Ovary (tissue), 9 donors: Measurements from ENCODE around the gene GPR17. TPM values are rescaled to one million over a fixed set of nuclear protein-coding genes. Genes with fewer than 3 reads are reported as not detected.

Experiments
- DNase-seq, 5 donors: peaks; one replicate each; pipeline ENCODE4 v3.0.0-alpha.2; 2019 to 2020
- H3K27ac ChIP-seq, 2 donors: fragments of 200-600 bp; one replicate each; pipeline versions ENCODE4 v1.5.1 to v1.8.0; 2019 to 2022
- H3K27me3 ChIP-seq: fragments of 200-600 bp; one replicate; pipeline ENCODE4 v1.8.0; 2022
- H3K36me3 ChIP-seq: fragments of 200-600 bp; sonication (generic); one replicate; pipeline ENCODE4 v1.5.1; 2019
- H3K4me1 ChIP-seq: one replicate; pipeline ENCODE4 v1.8.1; 2013; ENCODE audit warnings: mild to moderate bottlenecking, moderate library complexity; ENCODE audit not compliant: insufficient read depth
- H3K4me3 ChIP-seq: fragments of 200-600 bp; sonication (generic); one replicate; pipeline ENCODE4 v1.5.1; 2017
- H3K9me3 ChIP-seq, 2 donors: fragments of 200-600 bp in 1 of 2; sonication (generic) in 1 of 2; one replicate each; pipeline versions ENCODE4 v1.5.1 to v1.8.1; 2013 to 2019; ENCODE audit warnings: mild to moderate bottlenecking in 1 of 2, moderate library complexity in 1 of 2
- CTCF ChIP-seq, 3 donors: fragments of 450-650 bp in 2 of 3; fragments of 200-600 bp in 1 of 3; IDR thresholded peaks; one replicate each; pipeline versions ENCODE4 v1.5.1 to v1.8.0; 2016 to 2022; ENCODE audit warnings: antibody characterized with exemption in 3 of 3, mild to moderate bottlenecking in 1 of 3
- EP300 ChIP-seq: sonication (generic); formaldehyde crosslinking; IDR thresholded peaks from one replicate; pipeline ENCODE4 v1.6.1; 2017; ENCODE audit warnings: antibody characterized with exemption
- POLR2A ChIP-seq: fragments of 450-650 bp; IDR thresholded peaks from one replicate; pipeline ENCODE4 v1.6.1; 2017; ENCODE audit warnings: antibody characterized with exemption, mild to moderate bottlenecking, moderate library complexity
- WGBS, 3 donors: extraction: QIAGEN DNeasy Blood & Tissue Kit in 1 of 3; methylation state at CpG; one replicate each; pipeline versions ENCODE4 v1.1.5 to v1.1.7; 2013 to 2017; 5-methylcytosine and 5-hydroxymethylcytosine counted together
- intact Hi-C, 4 donors: fragments of 100-400 bp; cut with DNase I; formaldehyde crosslinking; loops; one replicate each; pipeline versions ENCODE4 v1.11.0 to v1.15.1; 2022 to 2023
- polyA plus RNA-seq, 2 donors: library from polyadenylated mRNA; stranded (reverse); fragments of 200-250 nt in 1 of 2; fragments of 350-450 nt in 1 of 2; fragmentation: Illumina TruSeq in 1 of 2; extraction: RNeasy Lipid Tissue Mini Kit (QIAGEN cat#74804) in 1 of 2; gene quantifications; one replicate each; pipeline ENCODE4 v1.2.3, GENCODE V29; 2013 to 2014
- total RNA-seq, 7 donors: library from RNA; depleted of rRNA in 2 of 7; stranded (reverse); fragments of >200 nt in 2 of 7; fragmentation: NEBNext Ultra II Directional in 3 of 7; extraction: Animal tissue kit (Norgen Biotek cat#: 25700) in 3 of 7; gene quantifications; one replicate each; pipeline versions ENCODE4 v1.1.0 to v1.2.4, GENCODE V29; 2016 to 2023
- donor health status: DM: no; HTN: no; CAD: no; lungs with moderate emphysema.
- donor health status: DM: no; HTN: no; CAD: no.
- donor health status: Bipolar disorder and iron deficiency.
- donor health status: DM: yes; HTN: yes; CAD: no.
- donor health status: DM: no; HTN: no; CAD: no.
- donor health status: DM: yes; HTN: yes; CAD: no.

GPR17 gene
- total and polyA plus RNA-seq, 9 donors = 0.18 TPM; not detected in 8

DNA sequence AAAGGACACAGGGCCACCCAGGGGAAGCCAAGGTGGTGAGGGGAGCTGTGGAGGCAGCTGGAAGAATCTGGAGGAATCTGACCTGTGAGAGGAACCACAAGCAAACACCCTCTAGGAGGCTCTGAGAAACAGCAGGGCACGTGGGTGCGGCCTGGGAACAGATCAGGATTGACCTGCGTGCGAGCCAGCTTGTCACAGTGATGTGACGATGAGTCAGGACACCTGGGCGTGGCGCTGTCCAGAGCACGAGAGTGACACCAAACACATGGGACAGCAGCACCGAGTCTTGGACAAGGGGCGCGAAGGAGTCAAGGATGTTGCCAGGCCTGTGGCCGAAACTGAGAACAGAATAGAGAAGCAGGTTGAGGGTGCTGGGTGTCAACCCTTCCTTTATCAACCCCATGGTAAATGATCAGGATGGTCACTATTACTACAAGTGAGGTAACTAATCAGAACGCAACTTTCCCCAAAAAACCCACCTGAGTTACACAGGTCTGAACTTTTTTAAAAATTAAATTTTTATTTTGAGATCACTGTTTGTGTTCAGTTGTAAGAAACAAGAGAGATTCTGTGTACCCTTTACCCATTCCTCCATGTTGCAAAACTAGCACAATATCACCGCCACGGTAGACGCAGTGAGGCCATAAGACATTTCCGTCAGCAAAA, 54.7 kb downstream of the GPR17 start:
- Histone ChIP-seq H3K27me3 (no peaks in the 10 kb centered on the region), H3K4me3 (peak overlapping the region; percentile 85), H3K36me3 (no peaks in the 10 kb centered on the region), H3K27ac (peak overlapping the region in 1 of 2 donors; percentile 92), H3K4me1 (peaks cover 3% of the 10 kb centered on the region), H3K9me3 (no peaks in the 10 kb centered on the region)
- DNase-seq = peak in 4 of 5 donors; percentile 34 to 56 (median 47)
- TF ChIP-seq EP300 (no peak), POLR2A (no peak), CTCF (IDR thresholded peaks at IDR 0.05) (no peak)
- intact Hi-C loops = loop anchor here in 1 of 4 donors (5.0 kb wide), 1 partner anchor 327 kb away; the partner anchor contains the start of gene SAP130
- WGBS, 3 donors = 59 to 64% (median 60%) methylated on average over 17 of the region's 17 CpGs

DNA sequence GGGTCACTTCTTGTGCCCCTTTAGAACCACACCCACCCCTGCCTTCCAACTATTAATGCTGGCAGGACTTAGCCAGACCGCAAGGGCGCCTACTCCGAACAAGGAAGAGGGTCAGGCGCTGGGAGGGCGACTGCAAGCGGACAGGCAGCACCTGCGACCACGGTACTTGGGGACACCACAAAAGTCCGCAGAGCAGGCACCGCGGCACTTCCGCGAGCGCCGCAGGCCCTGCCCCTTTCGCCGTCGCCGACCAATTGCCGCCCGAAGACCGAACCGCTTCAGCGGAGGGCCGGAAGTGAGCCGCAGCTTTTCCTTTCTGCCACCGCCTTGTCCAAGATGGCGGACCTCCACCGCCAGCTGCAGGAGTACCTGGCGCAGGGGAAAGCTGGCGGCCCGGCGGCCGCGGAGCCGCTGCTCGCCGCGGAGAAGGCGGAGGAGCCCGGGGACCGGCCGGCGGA, 55.3 kb downstream of the GPR17 start, which contains the start of gene SFT2D3:
Gene SFT2D3, plus strand, starts transcription at position 305 of the 458 bp plus-strand sequence. Its CDS starts 32 bp downstream, at position 337.
- peak; percentile 64 for TF ChIP-seq POLR2A
- TF ChIP-seq CTCF (IDR thresholded peaks at IDR 0.05) = no peak
- intact Hi-C loops = loop anchor here in 1 of 4 donors (5.0 kb wide), 1 partner anchor 326 kb away; the partner anchor contains the start of gene SAP130
- Histone ChIP-seq H3K27me3 (no peaks in the 10 kb centered on the region), H3K9me3 (no peaks in the 10 kb centered on the region), H3K36me3 (no peaks in the 10 kb centered on the region), H3K4me3 (peak within 1 kb of the TSS; percentile 85), H3K27ac (peak within 1 kb of the TSS; percentile 84 to 92), H3K4me1 (peaks cover 3% of the 10 kb centered on the region)
- 0% methylated on average over 23 to 44 of the region's 44 CpGs for WGBS, 3 donors
- peak; percentile 87 to 92 (median 87) for DNase-seq

DNA sequence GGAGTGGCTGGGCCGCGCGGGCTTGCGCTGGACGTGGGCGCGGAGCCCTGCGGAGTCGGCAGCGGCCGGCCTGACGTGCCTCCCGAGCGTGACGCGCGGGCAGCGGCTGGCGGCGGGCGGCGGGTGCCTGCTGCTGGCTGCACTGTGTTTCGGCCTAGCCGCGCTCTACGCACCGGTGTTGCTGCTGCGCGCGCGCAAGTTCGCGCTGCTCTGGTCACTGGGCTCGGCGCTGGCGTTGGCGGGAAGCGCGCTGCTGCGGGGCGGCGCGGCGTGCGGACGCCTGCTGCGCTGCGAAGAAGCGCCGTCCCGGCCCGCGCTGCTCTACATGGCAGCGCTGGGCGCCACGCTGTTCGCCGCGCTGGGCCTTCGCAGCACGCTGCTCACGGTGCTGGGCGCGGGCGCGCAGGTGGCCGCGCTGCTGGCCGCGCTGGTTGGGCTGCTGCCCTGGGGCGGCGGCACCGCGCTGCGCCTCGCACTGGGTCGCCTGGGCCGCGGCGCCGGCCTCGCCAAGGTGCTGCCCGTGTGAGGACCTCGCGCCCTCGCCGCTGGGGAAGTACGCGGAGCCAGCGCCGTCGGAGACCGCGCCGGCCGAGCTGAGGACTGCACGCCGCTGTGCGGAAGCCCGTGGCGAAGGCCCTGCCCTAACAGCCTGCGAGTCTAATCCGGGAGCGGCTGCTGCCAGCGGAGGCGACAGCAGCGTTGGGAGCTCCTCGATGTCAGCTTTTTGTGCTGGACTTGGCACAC, 55.9 kb downstream of the GPR17 start:
- Histone ChIP-seq H3K9me3 (no peaks in the 10 kb centered on the region), H3K4me1 (peaks cover 3% of the 10 kb centered on the region), H3K27me3 (no peaks in the 10 kb centered on the region), H3K27ac (peak overlapping the region; percentile 84 to 92), H3K36me3 (no peaks in the 10 kb centered on the region), H3K4me3 (peak overlapping the region; percentile 85)
- intact Hi-C loops = loop anchor here in 1 of 4 donors (5.0 kb wide), 1 partner anchor 325 kb away; the partner anchor contains the start of gene SAP130
- TF ChIP-seq CTCF (IDR thresholded peaks at IDR 0.05) = peak in 2 of 3 donors; percentile 14 to 40
- no peak for TF ChIP-seq POLR2A
- WGBS, 3 donors = 0 to 1% (median 1%) methylated on average over 53 to 108 of the region's 108 CpGs
- peak; percentile 50 to 78 (median 59) for DNase-seq

Other genes with a start within 250 kb of the GPR17 start
- gene PROC, start 227.7 kb upstream of the GPR17 start, total RNA-seq = 1 to 10 TPM in 1 of 7 donors, under 1 TPM in 1, not detected in 5; 0.51 to 1.1 TPM
- not detected for gene PROC, start 227.7 kb upstream of the GPR17 start, polyA plus RNA-seq
- 10 to 100 TPM; 13.9 to 29.0 (median 25.8) TPM for gene IWS1, start 119.7 kb upstream of the GPR17 start, total RNA-seq
- 10 to 100 TPM; 15.8 to 28.1 TPM for gene IWS1, start 119.7 kb upstream of the GPR17 start, polyA plus RNA-seq
- gene MYO7B, start 110.5 kb upstream of the GPR17 start, total RNA-seq = under 1 TPM in 4 of 7 donors, not detected in 3; 0.23 to 0.95 (median 0.25) TPM
- gene MYO7B, start 110.5 kb upstream of the GPR17 start, polyA plus RNA-seq = under 1 TPM; 0.05 to 0.46 TPM
- 10 to 100 TPM in 4 of 7 donors, 1 to 10 TPM in 3; 3.8 to 70.4 (median 19.1) TPM for gene LIMS2, start 29.4 kb downstream of the GPR17 start, total RNA-seq
- gene LIMS2, start 29.4 kb downstream of the GPR17 start, polyA plus RNA-seq = 10 to 100 TPM; 12.7 to 31.0 TPM
- gene SFT2D3, start 55.3 kb downstream of the GPR17 start, total RNA-seq = 1 to 10 TPM; 6.1 to 9.8 (median 6.9) TPM
- 1 to 10 TPM; 5.1 to 8.5 TPM for gene SFT2D3, start 55.3 kb downstream of the GPR17 start, polyA plus RNA-seq
- gene WDR33, start 165.0 kb downstream of the GPR17 start, total RNA-seq = 10 to 100 TPM; 32.9 to 56.2 (median 50.5) TPM
- gene WDR33, start 165.0 kb downstream of the GPR17 start, polyA plus RNA-seq = 10 to 100 TPM; 16.3 to 46.7 TPM
- gene POLR2D, start 212.0 kb downstream of the GPR17 start, total RNA-seq = 10 to 100 TPM in 5 of 7 donors, 1 to 10 TPM in 2; 8.0 to 31.2 (median 26.3) TPM
- 10 to 100 TPM; 13.1 to 32.5 TPM for gene POLR2D, start 212.0 kb downstream of the GPR17 start, polyA plus RNA-seq
- 10 to 100 TPM in 5 of 7 donors, 1 to 10 TPM in 2; 7.7 to 18.4 (median 15.7) TPM for gene AMMECR1L, start 239.8 kb downstream of the GPR17 start, total RNA-seq
- 10 to 100 TPM in 1 of 2 donors, 1 to 10 TPM in 1; 8.9 to 18.8 TPM for gene AMMECR1L, start 239.8 kb downstream of the GPR17 start, polyA plus RNA-seq